Measurements from ENCODE around the gene TEAD2. TPM values are rescaled to one million over a fixed set of nuclear protein-coding genes. Genes with fewer than 3 reads are reported as not detected.
"Not testable (repeated sequence)": the region's sequence is repeated elsewhere in the genome, so short reads cannot be mapped to it uniquely, and the experiment has no call there.

The TEAD2 gene
- total RNA-seq, 1 donor from 2014 or later, result 235 TPM

DNA sequence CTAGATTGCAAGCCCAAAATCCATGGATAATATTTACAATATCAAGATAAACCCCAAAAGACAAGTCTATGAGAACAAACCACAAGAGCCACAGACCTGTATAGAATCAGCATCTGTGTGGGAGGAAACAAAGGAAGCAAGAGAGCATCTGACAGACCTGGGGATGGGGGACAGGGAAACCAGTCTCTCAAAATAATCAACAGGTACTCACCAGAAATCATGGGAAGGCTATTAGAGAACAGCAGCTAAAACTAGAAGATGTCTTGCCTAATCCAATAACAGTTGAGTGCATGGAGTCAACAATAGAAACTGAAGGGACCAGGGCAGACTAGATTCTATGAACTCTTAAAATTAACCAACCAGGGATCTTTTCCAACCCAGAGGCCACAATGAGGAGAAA is 45.9 kb downstream of the TEAD2 start:
- TF ChIP-seq, protein P1, sequence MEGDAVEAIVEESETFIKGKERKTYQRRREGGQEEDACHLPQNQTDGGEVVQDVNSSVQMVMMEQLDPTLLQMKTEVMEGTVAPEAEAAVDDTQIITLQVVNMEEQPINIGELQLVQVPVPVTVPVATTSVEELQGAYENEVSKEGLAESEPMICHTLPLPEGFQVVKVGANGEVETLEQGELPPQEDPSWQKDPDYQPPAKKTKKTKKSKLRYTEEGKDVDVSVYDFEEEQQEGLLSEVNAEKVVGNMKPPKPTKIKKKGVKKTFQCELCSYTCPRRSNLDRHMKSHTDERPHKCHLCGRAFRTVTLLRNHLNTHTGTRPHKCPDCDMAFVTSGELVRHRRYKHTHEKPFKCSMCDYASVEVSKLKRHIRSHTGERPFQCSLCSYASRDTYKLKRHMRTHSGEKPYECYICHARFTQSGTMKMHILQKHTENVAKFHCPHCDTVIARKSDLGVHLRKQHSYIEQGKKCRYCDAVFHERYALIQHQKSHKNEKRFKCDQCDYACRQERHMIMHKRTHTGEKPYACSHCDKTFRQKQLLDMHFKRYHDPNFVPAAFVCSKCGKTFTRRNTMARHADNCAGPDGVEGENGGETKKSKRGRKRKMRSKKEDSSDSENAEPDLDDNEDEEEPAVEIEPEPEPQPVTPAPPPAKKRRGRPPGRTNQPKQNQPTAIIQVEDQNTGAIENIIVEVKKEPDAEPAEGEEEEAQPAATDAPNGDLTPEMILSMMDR (IDR thresholded peaks at IDR 0.05; ENCODE audit: unreplicated experiment), result no peak
- H3K9me3 Mint-ChIP-seq (ENCODE audit: low read depth), result peaks cover 8% of the 10 kb centered on the region
- H3K27me3 Mint-ChIP-seq, result no peaks in the 10 kb centered on the region
- no peaks in the 10 kb centered on the region for H3K4me1 Mint-ChIP-seq (ENCODE audit: low read depth)
- H3K36me3 Mint-ChIP-seq (ENCODE audit: insufficient read depth), result peaks cover 34% of the 10 kb centered on the region
- H3K27ac Mint-ChIP-seq, result no peak overlapping the region
- no peak for DNase-seq (ENCODE audit: low spot score, unreplicated experiment)
- no peak overlapping the region for H3K4me3 Mint-ChIP-seq (ENCODE audit: low read depth)

DNA sequence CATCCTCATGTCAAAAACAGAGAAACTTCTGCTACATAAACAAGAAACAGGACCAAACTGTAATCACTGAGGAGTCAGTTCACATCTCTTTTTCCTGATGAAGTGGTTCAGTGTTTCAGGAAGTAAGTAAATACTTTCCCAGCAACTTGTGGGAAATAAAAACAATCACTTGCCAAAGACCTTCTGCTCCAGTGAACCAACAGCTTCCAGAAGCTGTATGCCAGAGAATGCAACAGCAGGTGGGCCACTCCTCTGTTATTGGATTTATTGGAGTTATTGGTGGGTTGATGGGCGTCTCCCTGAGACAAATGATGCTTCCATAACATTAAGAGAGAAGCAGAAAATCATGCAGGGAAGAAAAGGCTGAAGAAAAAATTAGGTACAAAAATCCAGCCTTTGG is 47.1 kb downstream of the TEAD2 start:
- TF ChIP-seq, protein P1 (IDR thresholded peaks at IDR 0.05; ENCODE audit: unreplicated experiment), result no peak
- no peaks in the 10 kb centered on the region for H3K27me3 Mint-ChIP-seq
- no peaks in the 10 kb centered on the region for H3K4me1 Mint-ChIP-seq (ENCODE audit: low read depth)
- H3K27ac Mint-ChIP-seq, result no peak overlapping the region
- H3K4me3 Mint-ChIP-seq (ENCODE audit: low read depth), result no peak overlapping the region
- H3K9me3 Mint-ChIP-seq (ENCODE audit: low read depth), result peaks cover 8% of the 10 kb centered on the region
- peaks cover 36% of the 10 kb centered on the region for H3K36me3 Mint-ChIP-seq (ENCODE audit: insufficient read depth)
- DNase-seq (ENCODE audit: low spot score, unreplicated experiment), result no peak

DNA sequence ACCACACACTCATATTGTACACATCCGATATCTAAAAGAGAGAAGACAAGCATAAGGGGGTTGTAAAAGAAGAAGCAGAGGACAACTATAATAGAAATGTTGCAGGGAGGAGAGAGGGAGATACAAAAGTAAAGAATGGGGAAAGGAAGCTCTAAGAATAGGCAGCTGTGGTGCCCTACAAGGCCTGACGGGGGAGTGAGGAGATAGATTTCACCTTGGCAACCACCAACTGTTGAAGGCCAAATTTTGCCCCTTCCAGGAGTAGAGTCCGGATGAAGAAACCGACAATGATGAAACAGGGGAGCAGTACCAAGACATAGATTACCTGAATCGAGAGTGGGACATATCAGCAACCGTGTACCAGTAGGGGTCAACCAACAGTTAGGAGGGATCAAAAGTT is 53.1 kb downstream of the TEAD2 start:
- Mint-ChIP-seq H3K27ac (no peak overlapping the region), H3K27me3 (no peaks in the 10 kb centered on the region), H3K9me3 (ENCODE audit: low read depth) (no peaks in the 10 kb centered on the region), H3K36me3 (ENCODE audit: insufficient read depth) (peaks cover 28% of the 10 kb centered on the region), H3K4me3 (ENCODE audit: low read depth) (no peak overlapping the region), H3K4me1 (ENCODE audit: low read depth) (no peaks in the 10 kb centered on the region)
- no peak for DNase-seq (ENCODE audit: low spot score, unreplicated experiment)
- TF ChIP-seq, protein P1 (IDR thresholded peaks at IDR 0.05; ENCODE audit: unreplicated experiment), result no peak

- DNase-seq (ENCODE audit: low spot score, unreplicated experiment); H3K27me3 Mint-ChIP-seq; H3K27ac Mint-ChIP-seq; H3K4me1 Mint-ChIP-seq (ENCODE audit: low read depth); H3K9me3 Mint-ChIP-seq (ENCODE audit: low read depth); H3K4me3 Mint-ChIP-seq (ENCODE audit: low read depth): not testable (repeated sequence)
- H3K36me3 Mint-ChIP-seq (ENCODE audit: insufficient read depth), result peaks cover 23% of the 10 kb centered on the region
Measured at GRCh38 chr19:49306734-49307133, 55.5 kb downstream of the TEAD2 start.

- peak overlapping the region; percentile 69 for H3K27ac Mint-ChIP-seq
- no peaks in the 10 kb centered on the region for H3K9me3 Mint-ChIP-seq (ENCODE audit: low read depth)
- no peaks in the 10 kb centered on the region for H3K27me3 Mint-ChIP-seq
- H3K4me1 Mint-ChIP-seq (ENCODE audit: low read depth), result no peaks in the 10 kb centered on the region
- TF ChIP-seq, protein P1 (IDR thresholded peaks at IDR 0.05; ENCODE audit: unreplicated experiment), result no peak
- no peak for DNase-seq (ENCODE audit: low spot score, unreplicated experiment)
- peaks cover 4% of the 10 kb centered on the region for H3K36me3 Mint-ChIP-seq (ENCODE audit: insufficient read depth)
- H3K4me3 Mint-ChIP-seq (ENCODE audit: low read depth), result no peak overlapping the region
Measured at GRCh38 chr19:49301866-49302252, 60.4 kb downstream of the TEAD2 start.

DNA sequence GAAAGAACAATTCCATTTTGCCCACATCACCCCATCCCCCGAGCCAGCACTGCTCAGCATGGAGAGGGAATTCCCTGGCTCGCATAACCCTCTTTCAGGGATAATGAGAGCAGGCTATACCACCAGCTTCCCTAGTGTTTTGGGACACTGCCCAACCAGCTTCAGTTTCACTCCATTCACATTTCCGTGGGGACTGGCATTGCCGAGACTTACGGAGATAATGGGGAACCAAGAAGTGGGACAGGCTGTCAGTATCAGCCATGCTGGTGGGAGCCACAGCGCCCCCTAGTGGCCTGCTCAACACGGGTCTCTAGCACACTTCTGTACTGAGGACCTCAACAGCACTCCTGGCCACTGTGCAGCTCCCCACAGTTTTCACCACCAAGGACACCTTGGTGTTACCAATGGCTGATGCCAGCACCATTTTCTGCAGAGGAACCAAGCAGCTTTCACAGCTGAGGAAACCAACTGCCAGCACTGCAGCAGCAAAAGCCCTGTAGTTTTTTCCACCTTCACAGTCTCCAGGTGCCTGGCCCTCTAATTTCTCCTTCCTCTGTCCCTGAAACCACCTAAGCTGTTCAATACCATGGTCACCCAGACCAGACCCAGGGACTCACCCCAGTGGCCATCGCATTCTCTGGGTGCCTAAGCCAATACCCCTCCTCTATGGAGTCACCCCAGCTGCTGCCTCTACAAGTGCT is 60.9 kb downstream of the TEAD2 start:
- H3K36me3 Mint-ChIP-seq (ENCODE audit: insufficient read depth), result peaks cover 4% of the 10 kb centered on the region
- no peaks in the 10 kb centered on the region for H3K9me3 Mint-ChIP-seq (ENCODE audit: low read depth)
- H3K4me3 Mint-ChIP-seq (ENCODE audit: low read depth), result no peak overlapping the region
- peak overlapping the region; percentile 69 for H3K27ac Mint-ChIP-seq
- H3K4me1 Mint-ChIP-seq (ENCODE audit: low read depth), result no peaks in the 10 kb centered on the region
- peak; percentile 58 for DNase-seq (ENCODE audit: low spot score, unreplicated experiment)
- H3K27me3 Mint-ChIP-seq, result no peaks in the 10 kb centered on the region
- TF ChIP-seq, protein P1 (IDR thresholded peaks at IDR 0.05; ENCODE audit: unreplicated experiment), result peak; percentile 88

DNA sequence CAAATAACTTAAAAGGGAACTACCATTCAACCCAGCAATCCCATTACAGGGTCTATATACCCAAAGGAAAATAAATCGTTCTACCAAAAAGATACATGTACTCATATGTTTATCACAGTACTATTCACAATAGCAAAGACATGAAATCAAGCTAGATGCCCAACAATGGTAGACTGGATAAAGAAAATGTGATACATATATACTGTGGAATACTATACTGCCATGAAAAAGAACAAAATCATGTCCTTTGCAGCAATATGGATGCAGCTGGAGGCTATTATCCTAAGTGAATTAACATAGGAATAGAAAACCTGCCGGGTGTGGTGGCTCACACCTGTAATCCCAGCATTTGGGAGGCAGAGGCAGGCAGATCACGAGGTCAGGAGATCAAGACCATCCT is 63.6 kb downstream of the TEAD2 start:
- H3K36me3 Mint-ChIP-seq (ENCODE audit: insufficient read depth); DNase-seq (ENCODE audit: low spot score, unreplicated experiment); H3K4me3 Mint-ChIP-seq (ENCODE audit: low read depth); H3K9me3 Mint-ChIP-seq (ENCODE audit: low read depth); H3K27ac Mint-ChIP-seq; H3K27me3 Mint-ChIP-seq; H3K4me1 Mint-ChIP-seq (ENCODE audit: low read depth): not testable (repeated sequence)

Data from progenitor cell of endocrine pancreas (in vitro differentiated cells).